HS-5 (cell line): ENCODE results near the gene OPALIN.

Experiments
- DNase-seq: peaks from one replicate; pipeline ENCODE4 v3.0.0-alpha.2; 2012; ENCODE audit warnings: low read depth

The OPALIN gene

DNA sequence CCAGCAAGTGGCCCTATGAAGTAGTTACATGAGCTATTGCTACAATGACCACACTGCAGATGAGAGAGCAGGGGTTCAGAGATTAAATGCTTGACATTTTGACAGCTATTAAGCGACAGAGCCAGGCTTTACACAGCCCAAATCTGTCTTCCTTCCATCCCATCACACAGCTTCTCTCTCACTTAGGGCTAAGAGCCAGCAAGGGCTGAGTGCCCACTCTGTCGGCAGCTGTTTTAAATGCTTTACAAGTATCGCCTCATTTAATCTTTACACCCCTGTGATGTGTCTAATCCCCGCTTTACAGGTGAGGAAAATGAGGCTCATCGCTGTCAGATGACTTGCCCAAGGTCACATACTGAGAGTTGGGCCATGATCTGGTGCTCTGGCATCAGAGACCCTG lies 15.2 kb upstream of the OPALIN start:
- DNase-seq, result no peak

- DNase-seq, result no peak
Measured at GRCh38 chr10:96371356-96371755, 12.6 kb upstream of the OPALIN start.

DNA sequence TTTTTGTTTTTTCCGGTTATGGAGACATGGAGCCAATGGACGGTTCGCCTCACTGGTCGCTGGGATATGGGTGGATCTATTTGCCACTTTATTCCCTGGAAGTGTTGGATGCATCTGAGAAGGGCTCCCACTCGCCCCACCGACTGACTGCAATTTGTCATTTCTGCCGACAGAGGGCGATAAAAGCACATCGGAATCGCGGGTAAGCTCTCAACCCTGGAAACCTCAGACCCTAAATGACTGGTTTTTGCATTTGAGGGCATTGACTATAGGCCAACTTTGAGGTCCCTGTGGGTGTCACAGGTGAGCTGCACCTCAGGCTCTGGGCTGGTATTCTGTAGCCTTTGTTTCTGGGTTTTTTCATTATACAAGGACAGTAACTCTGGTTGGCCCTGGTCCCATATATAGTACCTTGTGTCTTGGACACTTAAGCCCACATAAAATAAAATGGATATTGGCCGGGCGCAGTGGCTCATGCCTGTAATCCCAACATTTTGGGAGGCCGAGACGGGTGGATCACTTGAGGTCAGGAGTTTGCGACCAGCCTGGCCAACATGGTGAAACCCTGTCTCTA lies 11.9 kb upstream of the OPALIN start:
- peak; percentile 15 for DNase-seq

- no peak for DNase-seq
Measured at GRCh38 chr10:96369890-96370583, 11.2 kb upstream of the OPALIN start.

DNA sequence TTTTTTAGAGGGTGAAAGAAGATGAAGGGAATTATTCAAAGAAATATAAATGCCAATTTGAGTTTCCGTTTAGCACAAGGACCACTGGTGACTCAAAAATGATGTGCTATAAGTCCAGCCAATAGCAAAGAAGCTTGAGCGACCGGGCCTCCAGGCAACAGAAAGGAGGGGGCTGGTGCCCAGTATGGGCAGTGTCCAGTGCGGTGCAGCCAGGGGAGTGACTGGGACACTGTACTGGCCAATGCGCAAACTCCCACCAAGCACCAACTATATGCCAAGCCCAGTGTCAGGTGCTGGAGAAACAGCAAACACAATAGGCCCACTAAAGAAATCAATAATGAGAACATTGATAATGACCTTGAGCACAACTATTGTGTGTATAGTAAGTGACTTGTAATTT lies 10.2 kb upstream of the OPALIN start:
- no peak for DNase-seq

DNA sequence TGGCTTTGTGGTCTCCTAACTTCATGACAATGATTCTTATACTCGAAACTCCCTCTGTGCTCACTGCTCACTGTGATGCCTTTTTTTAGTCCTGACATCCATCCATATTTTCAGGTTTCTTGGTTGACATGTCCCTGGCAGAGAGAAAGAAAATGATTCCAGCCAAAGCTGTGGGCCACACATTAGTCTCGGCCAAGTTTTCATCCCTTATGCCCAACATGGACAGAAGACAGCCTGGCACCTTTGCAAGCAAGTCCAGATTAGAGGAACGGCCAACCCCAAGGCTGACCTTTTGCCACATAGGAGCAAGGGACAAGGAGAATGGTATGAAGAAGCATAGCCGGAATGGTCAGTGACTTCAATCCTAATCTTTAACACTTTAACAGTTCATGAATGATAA lies 8.7 kb upstream of the OPALIN start:
- DNase-seq, result no peak

DNA sequence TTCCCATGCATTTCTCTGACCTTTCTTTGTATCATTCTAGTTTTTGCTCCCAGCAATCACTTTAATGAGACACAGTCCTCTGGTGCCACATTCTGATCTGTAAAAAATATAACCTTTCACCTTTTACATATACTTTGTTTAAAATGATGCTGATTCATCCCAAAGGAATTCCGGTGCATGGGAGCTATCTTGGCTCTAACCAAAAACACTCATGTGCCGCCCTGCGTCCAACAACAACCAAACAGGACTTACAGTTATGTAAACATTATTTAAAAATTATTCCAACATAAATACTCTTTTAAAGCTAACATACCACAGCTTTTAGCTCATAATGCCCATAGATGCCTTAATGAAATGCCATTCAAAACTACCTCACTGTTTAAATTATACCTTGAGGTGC lies 7.7 kb upstream of the OPALIN start:
- DNase-seq, result peak; percentile 52

- DNase-seq, result no peak
Measured at GRCh38 chr10:96365571-96365970, 6.8 kb upstream of the OPALIN start.

DNA sequence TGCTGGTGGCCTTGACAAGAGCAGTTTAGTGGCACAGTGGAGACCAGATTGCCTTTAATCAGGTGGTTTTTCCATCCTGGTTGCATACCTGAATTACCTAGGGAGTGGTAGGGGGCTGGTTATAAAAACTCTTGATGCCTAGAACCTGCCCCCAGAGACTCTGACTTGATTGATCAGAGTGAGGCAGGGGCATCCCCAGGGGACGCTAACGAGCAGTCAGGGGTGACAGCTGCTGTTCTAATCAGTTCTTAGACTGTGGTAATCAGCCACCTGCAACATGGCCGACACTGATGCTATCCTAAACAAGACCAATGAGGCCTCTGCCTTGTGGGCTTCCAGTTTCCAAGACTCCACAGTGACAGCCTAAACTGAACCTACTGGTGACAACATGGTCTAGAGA lies 2.0 kb upstream of the OPALIN start:
- no peak for DNase-seq

- DNase-seq, result no peak
Measured at GRCh38 chr10:96360331-96360730, 1.5 kb upstream of the OPALIN start.

DNA sequence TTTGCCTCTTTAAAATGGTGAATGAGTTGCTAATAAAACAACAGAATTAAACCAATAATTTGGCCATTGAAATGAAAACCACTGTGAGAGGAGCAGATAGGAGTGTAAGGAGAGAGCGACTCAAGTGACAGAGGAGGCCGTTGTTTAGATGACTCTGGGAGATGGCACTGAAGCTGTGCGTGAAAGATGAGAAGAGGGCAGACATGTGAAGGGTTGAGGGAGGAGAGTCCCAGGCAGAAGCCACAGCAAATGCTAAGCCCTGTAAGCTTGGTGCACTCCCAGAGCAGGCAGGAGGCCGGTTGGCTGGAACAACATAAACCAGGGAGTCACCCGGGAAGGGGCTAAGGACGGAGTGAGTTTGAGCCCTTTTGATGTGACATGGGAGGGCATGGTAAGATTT lies 814 bp upstream of the OPALIN start:
- no peak for DNase-seq

DNA sequence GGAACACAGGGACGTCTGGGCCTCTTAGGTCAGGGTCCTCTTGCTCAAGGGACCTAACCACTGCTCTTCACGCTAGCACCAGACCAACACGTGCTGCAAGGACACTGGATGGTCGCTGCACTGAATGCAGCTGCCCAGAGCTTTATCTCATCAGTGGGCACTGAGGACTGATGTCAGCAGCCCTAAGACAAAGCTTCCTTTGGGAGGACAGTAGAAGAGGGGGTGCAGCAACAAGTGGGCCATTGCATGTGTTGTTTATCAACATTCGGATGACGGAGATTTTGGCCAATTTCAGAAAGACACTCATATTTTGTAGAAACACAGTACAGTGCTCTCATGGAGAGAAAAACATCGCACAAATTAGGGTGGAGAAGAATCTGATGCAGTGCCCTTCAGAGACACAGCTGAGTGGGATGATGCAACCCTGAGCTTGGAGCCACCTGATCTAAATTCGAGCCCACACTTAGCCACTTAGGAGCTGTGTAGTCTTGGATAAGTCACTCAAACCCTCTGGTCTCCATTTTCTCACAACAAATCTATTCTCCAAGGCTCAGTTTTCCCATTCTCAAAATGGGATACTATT lies 1.7 kb downstream of the OPALIN start:
- DNase-seq, result no peak

GRCh38 chr10:96352582-96352981 lies 6.2 kb downstream of the OPALIN start:
- DNase-seq, result no peak

- DNase-seq, result no peak
Measured at GRCh38 chr10:96352027-96352426, 6.8 kb downstream of the OPALIN start.

DNA sequence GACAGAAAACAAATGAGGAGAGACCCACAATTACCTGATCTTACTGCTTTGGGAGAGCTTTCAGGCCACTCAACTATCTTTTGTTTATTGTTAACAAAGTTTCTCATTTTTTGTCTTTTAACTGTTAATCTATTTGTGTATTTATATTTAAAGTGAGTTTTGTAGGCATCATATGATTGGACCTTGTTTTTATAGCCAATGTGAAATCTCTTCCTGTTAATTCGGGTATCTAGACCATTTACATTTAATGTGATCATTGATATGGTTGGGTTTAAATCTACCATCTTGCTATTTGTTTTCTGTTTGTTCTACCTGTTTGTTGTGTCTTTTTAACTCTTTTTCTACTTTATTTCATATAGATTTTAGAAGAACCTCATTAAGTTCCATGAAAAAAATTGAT lies 12.5 kb downstream of the OPALIN start:
- DNase-seq, result no peak

GRCh38 chr10:96345222-96345621 lies 13.6 kb downstream of the OPALIN start:
- no peak for DNase-seq

DNA sequence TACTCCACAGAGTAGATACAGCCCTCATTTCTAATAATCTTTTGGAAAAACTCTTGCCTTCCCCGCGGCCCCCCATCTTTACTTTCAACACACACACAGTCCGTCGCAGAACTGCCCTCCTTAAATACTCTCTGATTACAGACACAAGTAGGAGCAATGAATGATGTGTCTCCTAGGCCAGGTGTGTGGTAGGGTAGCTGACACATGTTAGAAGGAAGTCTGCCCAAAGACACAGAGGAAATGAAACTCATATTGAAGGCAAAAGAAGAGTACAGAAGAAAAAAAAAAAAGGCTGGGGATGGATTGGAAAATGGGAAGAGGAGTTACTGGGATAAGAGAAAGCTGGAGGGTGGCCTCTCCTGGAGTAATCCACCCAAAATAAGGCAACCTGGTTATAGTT lies 14.6 kb downstream of the OPALIN start:
- DNase-seq, result no peak

- DNase-seq, result no peak
Measured at GRCh38 chr10:96342402-96342801, 16.4 kb downstream of the OPALIN start.

GRCh38 chr10:96341219-96342182 lies 17.3 kb downstream of the OPALIN start:
- no peak for DNase-seq

DNA sequence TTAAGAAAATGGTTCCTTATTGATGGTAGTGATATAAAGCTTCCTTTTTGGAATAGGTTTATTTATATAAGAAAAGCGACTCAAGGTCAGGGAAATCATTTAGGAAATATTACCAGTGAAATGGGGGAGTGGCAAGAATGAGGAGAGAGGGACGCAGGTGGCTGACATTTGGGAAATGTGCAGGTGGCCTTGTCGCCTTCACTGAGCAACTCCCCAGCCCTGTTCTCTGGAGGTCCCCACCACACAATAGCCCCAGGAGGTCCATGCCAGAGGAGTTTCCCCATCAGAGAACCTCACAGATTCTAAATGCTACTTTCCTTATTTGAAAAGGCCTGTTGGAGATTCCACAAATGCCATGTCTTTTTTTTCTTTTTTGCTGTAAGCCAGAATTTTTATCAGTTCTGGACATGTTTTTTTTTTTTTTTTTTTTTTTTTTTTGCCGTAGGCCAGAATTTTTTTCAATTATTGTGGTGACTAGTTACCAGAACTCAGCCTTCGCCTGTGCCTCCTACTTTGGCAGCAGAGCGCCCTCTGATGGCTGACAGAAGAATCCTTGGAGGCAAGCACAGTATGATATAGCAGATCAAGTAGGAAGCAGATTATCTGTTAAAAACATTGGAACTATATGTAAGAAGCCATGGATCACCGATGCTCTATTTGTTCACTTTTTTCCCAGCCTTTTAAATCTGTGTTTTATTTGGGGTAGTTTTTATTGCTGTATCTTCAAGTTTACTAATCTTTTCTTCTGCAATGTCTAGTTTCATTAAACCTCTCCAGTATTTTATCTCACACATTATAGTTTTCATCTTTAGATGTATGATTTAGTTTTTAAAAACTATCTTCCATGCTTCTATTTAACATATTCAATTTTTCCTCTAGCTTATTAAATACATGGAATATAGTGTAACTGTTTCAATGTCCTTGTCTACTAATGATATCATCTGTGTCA lies 18.6 kb downstream of the OPALIN start:
- no peak for DNase-seq

GRCh38 chr10:96339383-96339782 lies 19.4 kb downstream of the OPALIN start:
- no peak for DNase-seq
